EL (cell line): Measurements from ENCODE around the gene CIB4.
A peak's percentile ranks its signal among the peaks of the same experiment; 100 is the strongest.

Source experiments
- DNase-seq: peaks from one replicate; pipeline ENCODE4 v3.0.0-alpha.2; 2016

The CIB4 gene

DNA sequence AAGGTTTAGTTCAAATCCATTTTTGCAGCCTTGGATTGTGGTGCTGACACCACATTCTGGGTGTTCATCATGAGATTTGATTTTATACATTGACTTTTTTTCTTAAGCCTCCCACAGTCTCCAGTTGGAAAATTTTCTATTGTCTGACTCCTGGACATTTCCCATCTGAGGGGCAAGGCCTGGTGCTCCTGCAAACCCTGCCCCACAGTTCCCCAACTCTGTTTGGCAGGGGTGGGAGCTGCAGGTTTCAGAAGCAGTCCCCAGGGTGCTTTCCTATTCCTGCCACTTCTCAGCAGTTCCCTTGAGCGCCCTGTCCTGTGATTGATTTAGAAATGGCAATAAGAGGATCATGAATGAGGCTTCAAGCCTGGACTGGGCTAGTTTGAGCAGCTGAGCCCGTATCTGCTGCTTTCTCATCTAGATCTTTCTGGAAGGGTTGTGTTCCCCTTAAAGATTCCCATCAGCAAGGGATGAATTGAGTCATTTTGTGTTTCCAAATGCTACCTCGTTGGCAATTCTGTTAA lies 77.0 kb downstream of the CIB4 start:
- DNase-seq: no peak

DNA sequence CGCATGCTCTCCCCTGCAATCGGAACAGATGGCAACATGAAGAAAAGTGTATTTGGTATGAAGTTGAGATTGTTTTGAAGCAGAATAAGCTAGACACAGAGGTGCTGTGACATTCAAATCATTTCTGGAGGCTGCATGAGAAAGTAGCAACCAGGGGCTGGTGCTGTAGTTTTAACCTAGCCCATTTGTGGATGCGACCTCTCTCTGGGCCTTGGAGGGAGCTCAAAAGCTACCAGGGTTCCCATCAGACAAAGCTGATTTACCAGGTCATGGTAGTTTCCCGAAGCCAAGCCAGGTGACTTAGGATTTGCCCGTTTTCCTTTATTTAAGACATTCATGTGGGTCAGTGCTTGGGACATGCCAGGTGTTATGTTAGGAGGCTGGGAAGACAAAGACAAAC lies 77.5 kb downstream of the CIB4 start:
- DNase-seq: no peak

DNA sequence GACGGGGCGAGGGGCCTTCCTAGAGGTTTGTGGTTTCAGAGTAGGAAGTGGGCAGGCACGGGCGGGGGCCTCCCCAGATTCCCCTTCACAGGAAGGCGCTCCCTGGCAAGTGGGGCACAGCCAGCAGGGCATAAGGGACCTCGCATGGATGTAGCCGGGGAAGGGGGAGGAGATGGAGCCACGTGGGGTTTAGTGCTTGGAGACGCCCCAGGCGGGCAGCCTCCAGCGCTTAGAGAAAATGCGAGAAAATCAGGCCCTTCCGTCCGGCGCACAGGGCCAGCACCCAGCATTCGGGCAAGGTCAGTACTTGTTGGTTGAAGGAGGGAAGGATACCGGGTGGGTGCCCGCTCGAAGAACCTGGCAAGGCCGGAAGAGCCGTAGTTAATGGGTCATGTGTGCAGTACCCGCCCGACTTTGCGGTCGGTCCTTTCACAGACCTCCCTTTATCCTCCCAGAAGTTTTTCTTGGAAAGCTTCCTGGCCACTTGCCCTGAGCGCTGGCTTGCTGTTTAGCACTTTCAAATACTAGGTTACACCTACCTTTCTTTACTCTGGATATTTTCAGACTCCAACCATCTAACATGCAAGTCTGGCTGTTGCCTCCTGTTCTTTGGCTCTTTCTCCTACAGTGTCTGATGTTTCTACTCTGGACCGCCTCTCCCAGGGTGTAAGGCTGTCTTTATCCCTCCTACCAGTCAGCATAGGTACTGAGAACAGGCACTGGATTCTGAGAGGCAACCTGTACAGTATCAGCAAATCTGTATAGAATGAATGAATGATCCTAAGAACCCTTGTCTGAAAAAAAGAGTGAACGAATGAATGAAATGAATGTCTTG lies 78.1 kb downstream of the CIB4 start:
- peak; percentile 28 for DNase-seq

DNA sequence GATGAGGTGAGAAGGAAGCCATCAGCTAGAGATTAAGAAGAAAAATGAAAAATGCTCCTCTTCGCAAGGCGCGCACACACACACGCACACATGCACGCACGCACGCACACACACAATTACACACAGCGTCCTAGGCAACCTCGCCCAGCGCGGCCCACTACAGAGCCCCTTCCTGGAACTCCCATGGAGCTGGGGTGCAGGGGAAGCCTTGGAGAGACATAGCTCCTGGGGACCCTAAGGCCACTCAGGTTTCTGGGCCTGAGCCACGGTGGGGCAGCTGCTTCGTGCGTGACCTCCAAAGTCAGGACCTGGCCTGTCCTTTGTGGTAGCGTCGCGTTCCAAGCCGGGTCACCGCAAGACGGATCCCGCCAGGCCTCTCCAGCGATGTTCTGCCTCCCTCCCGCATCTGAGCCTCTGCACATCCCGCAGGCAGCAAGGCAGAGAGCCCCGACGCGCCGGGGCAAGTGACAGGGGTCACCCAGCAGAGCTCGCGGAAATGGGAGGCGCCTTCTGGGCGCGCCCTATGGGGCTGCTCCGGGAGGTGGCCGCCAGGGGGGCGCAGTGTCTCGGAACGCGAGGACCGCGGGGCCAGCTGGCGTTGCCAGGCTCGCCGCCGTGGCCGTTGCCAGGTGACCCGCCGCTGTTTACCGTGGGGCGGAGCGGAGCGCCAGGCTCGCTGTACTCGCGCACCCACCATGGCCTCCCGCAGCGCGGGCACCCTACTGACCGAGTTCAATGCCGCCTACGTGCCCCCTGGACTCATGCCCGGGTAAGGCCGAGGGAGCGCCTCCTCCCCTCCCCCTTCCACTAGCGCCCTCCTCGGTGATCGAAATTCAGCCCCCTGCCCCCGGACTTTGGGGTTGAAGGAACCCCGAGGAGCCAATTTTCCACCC lies 79.0 kb downstream of the CIB4 start:
- peak; percentile 38 for DNase-seq

DNA sequence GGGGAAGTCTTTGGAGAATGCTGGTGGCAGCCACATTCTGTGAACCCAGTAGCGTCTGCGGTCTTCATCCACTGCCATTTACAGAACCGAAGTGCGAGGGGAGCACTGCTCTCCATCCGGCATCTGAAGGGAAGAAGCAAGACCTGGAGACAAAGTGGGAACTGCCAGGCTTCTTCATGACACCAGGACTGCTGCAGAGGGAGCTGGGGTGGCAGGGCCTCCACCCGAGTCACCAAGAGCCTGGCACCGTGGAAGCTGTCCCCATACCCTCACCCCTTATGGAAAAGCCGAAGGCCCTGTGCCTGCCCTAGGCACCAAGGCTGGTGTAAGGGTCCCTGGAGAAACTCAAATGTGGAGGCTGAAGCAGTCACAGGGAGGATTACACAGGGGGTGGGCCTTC lies 79.8 kb downstream of the CIB4 start:
- no peak for DNase-seq

DNA sequence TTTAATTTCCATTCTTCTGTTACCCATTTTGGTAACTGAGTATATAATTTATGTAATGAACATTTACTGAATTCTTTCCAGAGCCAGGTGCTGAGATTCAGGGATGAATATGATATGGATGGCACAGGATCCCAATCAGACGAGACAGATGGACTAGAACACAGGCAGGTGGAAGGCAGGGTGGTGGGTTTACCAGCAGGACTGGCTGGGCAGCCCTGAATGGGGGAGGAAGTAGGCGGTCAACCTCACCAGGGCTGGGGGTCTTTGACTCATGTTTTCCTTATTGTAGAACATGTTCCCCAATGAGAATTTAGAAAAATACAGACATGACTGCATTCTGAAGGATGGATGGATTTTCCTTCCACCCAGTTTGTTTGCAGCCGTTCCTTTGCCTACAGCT lies 80.3 kb downstream of the CIB4 start:
- no peak for DNase-seq

DNA sequence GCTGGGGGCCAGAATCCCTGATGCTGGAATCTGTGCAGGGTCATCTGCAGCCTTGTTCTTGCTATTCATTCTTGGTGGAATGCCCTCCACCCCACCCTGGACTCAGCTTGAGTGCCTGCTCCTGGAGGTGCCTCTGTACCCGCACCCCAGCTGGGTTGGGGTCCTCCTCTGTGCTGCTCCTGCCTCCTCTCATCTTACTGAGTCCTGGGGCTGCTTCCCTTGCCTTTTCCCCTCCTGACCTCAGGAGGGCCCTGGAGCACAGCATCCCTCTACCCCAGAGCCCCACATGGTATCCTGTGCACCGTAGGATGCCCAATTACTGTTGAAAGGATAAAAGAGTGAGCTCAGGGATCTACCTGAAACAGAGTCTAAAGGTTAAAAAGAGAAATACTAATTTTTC lies 81.6 kb downstream of the CIB4 start:
- no peak for DNase-seq

DNA sequence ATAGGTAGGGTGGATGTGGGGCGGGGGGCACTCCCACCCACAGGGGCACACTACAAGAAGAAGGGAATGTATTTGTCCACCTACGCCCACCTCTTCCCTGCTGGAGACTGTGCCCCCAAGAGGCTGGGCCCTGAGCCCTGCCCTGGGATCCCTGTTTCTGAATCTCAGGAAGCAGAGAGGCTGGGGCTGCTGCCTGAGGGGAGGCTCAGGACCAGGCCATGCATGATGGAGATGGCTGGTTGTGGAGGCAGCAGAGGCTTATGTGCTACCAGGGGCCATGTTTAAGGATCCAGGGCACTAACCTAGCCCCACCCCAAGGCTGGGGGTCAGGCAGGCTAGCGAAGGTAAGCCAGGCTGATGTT lies 82.1 kb downstream of the CIB4 start:
- no peak for DNase-seq

DNA sequence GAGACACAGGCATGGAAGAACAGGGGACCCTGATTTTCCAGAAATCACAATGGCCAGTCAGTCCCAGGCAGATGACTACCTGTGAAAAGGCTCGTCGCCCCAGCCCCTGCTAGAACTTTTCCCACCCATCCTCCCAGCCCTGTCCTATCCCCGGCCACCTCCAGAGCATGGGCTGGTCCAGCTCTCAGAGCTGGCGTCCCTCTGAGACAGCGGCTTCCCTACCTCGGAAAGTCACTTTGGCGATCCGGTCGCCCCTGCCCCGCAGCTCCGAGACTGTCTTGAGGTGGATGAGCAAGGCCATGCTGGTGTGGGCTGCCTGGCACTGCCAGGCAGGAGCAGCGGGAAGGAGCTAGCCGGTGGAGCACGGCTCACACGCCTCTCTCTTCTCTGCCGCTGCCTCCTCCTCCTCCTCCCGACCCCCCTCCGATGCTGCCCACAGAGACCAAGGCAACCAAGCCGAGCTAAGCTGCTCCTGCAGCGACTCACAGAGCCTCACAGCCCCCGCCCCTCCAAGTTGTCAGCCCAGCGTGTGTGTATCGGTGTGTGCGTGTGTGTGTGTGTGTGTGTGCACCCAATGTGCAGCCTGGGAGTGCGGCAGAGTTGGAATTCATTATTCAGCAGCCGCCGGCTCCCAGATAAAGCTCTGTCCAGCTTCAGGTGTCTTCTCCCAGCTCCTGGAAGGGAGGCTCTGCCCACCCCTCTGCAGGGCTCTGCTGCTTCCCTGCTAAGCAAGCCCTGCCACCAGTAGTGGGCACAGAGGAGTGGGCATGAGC lies 82.7 kb downstream of the CIB4 start:
- DNase-seq: no peak

DNA sequence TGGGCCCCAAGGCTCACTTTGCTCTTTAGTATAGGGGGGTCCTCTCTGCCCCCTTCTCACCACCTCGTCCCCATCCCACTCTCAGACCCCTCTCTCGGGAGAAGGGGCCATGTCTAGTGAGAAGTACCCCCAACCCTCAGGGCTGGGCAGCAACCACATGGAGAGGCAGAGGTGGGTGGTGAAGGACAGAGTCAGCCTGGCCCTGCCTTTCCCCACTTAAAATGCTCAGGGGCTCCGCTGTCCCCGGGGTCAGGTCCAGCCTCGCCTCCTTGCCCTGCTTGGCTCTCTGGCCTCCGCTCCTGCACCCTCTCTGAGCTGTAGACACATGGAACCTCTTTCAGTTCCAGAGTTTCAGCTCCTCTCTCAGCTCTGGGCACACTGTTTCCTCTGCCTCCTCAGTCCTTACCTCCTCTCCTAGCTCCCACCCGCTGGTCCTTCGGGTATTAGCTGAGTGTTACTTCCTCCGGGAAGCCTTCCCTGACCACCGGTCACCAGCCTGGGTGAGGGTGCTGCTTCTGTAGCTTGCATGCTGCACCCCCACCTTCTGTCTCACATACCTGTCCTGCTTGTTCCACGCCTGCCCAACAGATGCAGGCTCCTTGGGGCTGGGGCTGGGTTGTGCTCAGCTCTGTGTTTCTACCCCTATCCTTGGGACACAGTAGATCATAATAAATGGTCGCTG lies 83.8 kb downstream of the CIB4 start:
- no peak for DNase-seq

DNA sequence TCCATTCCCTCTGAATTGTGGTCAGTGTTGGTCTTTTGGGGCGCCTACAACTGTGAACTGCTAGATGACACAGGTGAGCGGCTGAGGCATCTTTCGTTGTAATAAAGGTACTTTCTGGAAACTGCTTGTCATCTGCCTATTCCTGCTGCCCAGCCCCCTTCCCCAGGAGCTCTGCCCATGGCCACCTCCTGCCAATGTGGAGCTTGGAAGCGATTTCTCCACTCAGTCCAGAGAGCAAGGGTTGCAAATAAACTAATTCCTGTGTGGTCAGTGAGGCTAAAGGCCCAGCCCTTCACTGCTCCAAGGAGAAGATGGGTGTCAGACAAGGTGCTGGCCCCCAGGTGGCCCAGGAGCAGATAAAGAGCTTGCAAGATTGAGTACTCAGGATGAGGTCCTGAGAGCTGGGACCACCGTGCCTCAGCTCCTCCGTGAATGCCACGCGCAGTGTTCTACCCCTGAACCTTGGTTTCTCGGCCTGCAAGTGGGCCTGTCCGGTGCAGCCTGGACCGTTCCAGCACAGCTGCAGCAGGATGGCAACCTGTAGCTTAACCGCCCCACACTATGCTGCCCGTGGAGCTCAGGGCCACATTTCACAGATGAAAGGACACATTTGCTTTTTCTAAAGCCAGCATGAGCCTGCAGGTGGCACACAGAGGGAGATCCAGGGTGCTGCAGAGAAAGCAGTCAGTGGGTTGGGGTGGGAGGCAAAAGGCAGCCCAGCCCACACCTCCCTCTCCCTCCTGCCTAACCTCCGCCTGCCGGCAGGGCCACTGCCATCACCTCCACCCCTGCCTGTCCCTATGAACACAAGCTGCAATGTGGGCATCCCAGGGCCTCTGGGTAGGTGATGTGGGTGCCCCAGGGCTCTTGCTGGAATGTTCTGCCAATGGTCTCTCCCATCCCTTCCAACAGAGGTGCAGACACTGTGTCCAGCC lies 84.6 kb downstream of the CIB4 start:
- no peak for DNase-seq

DNA sequence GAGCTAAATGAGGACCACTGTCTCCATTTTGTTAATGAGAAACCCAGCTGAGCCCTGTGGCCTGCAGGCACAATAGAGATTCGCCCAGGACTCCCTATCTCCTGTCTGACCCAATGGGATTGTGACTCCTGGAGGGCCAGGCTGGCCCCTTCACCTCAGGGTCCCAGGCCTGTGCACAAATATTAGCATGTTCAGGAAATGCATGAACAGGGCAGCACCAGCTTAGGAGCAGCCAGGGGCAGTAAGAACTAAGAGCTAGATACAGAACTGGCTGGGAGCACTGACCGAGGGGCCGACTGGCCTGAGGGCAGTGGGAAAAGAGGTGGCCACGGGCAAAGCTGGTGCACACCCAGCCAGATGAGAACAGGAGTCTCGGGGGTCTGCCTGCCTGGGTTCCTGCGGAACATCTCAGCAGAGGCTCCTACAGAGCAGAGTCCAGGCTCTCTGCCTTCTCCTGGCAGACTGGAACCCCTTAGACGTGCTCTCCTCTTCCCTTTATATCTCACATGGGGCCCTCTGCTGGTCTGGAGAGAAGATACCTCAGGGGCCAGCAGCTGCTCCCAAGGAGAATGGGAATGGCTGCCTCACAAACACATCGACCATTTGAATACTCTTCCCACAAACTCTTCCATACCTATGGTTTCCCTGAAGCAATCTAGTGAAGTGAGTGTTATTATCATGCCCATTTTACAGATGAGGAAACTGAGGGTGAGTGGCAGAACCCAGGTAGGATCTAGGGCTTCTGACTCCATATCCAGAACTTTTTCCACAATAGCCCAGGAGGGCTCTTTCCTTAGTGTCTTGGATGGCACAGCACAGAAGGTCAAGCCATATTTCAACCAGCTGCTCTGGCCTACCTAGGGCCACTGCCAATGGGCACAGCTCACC lies 85.7 kb downstream of the CIB4 start:
- DNase-seq: peak; percentile 18

DNA sequence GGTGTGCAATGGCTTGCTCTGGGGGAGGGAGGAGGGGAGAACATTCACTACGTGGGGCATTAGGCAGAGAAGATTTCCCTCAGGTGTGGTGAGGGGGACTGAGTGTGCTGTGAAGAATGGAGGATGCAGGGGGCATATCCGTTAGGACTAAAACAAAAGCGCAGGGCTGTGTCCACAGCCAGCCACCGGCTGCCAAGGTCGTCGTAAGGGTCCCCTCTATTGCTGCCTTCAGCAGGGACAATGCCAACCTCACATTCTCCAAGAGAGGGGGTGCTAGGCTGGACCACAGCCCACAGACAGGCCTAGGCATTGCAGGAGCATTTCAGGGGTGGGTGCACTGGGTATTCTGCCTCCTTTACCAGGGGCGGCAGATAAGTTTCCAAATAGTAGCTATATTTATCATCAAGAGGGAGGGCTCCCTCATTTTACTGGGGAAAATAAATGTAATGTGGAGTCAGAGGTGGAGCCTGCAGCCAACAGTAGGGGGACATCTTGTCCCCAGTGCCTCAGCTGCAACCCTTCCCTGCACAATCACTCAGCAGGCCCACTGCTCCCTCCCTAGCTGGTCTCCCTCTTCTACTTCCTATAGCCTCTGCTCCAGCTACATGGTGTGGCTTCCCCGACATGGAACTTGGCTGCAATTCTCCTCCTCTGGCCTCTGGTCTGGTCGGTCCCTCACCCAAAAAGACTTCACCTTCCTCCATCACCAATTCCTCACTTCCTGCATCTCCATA lies 88.4 kb downstream of the CIB4 start:
- no peak for DNase-seq

DNA sequence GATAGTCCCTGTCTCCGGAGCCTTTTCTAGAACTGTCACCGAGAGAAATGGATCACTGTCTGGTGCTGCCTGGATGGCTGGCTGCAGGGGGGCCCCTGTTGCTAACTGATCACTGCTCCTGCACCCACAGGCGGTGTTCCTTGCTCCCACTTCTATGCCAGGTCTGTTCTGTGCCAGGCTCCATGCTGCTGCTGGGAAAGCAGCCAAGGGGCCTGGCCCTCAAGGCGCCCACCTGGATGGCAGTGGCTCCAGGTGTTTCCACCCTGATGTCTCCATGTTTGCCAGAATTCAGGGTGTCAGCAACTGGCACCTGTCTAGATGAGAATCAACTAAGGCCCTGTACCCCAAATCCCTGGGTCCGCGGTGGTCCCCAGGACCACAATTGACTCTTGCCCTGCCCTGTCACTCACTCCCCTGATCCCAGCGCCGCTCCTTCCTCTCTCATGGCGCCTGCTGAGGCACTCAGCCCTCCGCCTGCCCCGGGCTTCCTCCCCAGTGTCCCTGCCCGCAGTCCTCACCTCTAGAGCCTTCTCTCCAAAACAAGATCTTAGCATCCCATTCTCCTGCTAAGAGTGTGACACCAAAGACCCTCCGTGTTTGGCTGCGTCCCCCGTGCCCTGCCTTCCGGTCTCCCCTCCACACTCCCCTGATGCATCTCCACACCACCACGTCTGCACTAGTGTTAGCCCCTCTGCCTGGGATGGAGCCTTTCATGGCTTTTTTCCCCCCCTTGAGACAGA lies 90.7 kb downstream of the CIB4 start:
- no peak for DNase-seq

DNA sequence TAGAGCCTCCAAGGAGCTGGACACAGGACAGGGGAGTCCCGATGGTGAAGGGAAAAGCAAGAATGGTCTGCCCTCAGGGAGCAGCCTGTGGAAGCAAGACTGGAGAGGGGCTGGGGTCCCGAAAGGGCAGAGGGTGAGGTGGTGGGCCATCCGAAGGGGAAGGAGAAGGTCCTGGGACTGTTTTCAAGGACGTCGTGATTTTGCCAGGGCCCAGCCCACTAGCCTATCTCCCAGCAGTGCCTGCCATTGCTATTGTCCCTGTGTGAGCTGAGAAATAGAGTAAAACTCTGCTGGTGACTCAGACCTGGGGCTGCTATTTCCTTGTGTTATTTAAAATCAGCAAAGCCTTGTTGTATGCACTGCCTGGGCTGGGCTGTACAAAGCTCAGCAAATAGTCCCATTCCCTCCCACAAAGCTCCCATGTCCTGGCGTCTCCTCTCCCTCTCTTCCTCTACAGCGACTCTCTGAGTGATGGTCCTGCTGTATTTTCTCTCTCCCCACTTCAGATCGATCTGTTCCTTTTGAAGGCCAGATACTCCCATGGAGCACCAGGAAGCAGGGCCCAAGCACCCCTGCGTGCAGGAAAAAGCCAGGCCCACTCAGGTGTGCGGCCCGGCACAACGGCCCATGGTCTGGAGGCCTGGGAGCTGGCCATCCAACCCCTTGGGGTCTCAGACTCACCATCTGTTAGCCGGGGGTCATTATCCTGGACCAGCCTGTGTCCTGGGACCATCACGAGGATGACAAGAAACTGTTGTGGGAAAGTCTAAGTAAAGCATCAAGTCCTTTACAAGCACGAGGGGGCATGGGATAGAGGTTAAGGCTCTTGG lies 98.3 kb downstream of the CIB4 start:
- no peak for DNase-seq

DNA sequence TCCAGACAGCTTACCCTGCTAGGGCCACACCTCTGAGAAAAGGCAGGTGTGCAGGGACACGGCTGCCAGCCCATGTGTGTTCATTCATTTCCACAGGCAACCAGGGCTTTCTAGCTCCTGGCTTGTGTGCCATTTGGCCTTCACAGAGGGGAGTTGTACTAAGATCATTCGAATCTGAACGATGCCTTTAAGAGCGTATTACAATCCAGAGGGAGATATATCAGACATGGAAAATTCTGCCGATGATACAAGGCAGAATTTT lies 99.0 kb downstream of the CIB4 start:
- DNase-seq: no peak

DNA sequence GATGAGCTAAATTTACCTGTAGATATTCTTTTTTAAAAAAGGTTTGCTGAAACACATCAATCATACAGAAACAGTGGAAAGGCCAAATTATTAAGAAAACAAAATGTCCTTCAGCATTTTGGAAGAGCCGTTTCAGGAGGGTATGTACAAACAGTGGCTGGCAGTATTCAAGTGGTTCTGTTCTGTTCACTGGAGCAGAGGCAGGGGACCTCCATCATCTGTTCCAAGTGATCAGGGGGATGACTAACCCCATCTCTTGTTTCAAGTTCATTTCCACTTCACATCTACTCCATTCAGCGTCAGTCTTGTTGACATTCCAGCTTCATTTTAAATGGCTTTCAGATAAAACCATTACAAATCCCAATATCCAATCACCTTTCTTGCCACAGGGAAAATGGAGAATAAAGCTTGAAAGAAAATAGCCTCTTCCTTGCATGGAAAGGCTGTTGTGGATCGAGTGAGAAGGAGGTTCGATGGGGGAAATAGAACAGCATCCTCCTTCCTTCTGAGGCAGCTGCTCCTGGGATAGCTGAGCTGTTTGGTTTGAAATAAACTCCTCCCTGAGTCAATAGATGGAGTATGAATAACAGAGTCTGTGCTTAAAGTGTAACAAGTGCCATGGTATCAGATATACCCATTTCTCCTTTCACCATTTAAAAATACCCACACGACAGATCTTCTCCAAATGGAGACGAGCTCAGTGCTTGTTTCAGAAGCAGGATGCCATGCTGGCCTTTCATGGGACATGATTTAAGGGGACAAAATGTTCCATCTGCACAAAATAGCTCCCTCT lies 99.6 kb downstream of the CIB4 start:
- no peak for DNase-seq
